ENCODE data around the gene AAK1.
"Not testable (repeated sequence)": the region's sequence is repeated elsewhere in the genome, so short reads cannot be mapped to it uniquely, and the experiment has no call there.

Gene AAK1

DNA sequence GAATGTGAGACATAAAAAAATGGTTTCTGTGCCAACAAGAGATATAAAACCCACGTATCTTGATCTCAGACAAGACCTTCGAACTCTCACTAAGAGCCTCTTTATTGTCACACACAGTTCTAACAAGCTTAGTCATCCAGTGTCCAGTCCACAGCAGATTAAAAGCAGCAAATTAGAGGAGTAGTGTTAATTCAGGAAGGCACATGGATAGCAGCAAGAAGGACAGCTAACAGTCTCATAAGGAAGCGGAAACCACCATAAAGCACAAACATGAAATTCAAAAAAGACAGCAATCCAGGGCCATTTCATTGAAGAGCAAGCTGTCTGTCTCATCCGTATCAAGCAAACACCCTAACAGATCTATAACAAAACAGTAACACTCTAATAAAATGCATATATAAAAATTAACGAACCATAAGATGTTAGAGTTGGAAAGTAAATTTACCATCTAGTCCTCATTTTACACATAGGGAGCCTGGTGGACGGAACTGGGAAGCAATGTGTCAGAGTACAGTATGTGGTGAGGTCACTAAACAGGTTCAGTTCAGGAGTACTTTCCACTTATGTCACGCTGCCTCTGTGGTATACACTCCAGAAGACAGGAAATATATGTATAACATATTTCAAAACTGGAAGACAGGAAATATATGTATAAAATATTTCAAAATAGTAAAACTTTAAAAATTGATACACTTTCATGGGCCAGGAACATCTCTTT is 18.3 kb downstream of the AAK1 start:
- DNase-seq (ENCODE audit: low spot score), result no peak

DNA sequence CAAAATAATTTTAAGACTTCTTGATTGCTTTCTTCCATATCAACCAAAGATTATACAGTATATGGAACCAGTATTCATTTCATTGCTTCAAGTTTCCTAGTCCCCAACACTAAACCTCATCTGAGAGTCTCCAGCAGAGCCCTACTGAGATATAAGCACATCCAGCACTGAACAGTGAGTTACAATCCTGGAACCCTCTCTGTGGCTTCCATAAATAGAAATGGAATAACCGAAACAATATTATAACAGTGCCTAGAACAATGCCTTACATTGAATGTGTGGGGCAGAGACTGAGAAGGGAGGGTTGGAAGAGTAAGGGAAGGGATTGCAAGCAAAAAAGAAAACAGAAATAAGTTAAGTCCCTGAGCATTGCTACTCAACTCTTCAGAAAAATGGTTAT is 18.9 kb downstream of the AAK1 start:
- DNase-seq (ENCODE audit: low spot score), result no peak

DNA sequence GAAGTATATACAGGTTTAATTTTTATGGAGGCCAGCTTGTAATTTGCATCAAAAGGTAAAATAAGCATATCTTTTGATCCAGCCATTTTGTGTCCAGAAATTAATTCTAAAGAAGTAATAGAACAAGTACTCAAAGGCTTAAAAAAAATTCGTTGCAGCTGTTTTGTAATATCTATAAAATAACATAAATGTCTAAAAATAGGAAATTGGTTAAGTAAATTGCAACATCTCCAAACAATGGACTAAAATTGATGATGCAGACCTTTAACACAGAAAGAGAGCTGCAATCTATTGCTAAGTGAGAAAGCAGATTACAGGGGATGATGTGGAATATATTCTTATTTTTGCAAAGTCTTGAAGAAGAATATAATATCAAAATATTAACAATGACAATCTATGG is 19.4 kb downstream of the AAK1 start:
- no peak for DNase-seq (ENCODE audit: low spot score)

DNA sequence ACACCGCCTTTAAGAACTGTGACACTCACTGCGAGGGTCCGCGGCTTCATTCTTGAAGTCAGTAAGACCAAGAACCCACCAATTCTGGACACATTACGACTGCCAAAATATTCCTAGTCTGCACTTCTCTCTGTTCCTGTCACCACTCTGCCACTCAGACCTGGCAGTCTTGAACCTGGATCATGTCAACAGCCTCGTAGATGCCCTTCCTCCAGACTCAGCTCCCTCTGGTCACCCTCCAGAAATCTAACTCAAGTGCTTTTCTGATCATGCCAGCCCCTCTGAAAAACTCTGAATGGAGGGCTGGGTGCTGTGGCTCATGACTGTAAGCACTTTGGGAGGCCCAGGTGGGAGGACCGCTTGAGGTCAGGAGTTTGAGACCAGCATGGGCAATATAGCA is 20.3 kb downstream of the AAK1 start:
- no peak for DNase-seq (ENCODE audit: low spot score)

DNA sequence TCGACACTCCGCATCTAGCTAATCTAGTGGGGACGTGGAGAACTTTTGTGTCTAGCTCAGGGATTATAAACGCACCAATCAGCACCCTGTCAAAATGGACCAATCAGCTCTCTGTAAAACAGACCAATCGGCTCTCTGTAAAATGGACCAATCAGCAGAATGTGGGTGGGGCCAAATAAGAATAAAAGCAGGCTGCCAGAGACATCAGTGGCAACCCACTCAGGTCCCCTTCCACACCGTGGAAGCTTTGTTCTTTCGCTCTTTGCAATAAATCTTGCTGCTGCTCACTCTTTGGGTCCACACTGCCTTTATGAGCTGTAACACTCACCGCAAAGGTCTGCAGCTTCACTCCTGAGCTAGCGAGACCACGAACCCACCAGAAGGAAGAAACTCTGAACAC is 20.7 kb downstream of the AAK1 start:
- not testable (repeated sequence) for DNase-seq (ENCODE audit: low spot score)

DNA sequence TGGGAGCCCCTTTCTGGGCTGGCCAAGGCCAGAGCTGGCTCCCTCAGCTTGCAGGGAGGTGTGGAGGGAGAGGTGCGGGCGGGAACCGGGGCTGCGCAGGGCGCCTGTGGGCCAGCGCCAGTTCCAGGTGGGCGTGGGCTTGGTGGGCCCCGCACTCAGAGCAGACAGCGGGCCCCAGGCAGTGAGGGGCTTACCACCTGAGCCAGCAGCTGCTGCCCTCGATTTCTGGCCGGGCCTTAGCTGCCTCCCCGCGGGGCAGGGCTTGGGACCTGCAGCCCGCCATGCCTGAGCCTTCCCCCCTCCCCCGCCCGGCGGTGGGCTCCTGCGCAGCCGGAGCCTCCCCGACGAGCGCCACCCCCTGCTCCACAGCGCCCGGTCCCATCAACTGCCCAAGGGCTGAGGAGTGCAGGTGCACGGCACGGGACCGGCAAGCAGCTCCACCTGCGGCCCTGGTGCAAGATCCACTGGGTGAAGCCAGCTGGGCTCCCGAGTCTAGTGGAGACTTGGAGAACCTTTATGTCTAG is 21.5 kb downstream of the AAK1 start:
- not testable (repeated sequence) for DNase-seq (ENCODE audit: low spot score)

DNA sequence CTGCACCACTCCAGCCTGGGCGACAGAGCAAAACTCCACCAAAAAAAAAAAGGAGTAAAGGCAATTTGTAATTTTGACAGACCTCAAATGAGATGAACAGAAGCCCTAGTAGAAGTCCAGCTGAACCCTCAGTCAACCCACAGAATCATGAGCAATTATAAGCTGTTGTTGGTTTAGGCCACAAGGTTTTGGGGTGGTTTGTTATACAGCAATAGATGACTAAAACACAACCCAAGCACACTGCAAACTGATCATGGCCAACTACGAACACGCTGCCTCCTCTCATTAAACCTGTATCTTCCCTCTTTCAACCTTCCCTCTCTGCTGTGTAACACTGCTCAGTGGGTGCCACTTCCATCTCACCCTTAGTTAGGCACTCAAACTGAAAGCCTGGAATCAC is 22.1 kb downstream of the AAK1 start:
- DNase-seq (ENCODE audit: low spot score), result no peak

DNA sequence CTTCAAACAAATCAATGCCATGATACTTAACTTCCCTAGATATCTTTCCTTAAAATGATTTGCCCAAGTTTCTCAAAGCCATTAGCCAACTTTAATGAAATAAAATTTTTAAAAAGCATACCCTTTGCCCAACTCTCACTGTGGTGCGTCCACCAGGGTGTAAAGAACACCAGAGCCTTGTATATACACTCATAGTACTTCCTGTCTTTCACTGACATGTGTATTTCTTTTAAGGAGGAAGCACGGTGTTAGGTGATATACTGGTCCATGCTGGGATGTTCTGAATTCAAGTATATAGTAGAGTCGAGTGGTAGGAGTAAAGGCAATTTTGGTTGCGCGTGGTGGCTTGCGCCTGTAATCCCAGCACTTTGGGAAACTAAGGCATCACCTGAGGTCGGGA is 22.7 kb downstream of the AAK1 start:
- DNase-seq (ENCODE audit: low spot score), result no peak

DNA sequence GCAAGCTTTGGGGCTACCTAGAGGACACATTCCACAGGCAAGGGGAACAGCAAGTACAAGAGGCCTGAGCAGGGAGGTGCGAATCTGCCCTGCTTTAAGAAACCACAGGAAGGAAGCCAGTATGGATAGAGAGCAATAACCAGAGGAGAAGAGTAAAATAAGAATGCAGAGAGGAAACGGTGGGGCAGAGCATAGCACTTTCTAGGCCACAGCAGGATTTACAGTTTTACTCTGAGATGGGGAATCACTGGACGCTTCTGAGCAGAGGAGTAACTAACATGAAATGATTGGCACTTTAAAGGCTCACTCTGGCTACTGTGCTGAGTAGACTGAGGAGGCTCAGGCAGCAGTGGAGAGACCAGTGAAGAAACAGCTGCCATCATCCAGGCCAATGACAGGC is 23.8 kb downstream of the AAK1 start:
- no peak for DNase-seq (ENCODE audit: low spot score)

DNA sequence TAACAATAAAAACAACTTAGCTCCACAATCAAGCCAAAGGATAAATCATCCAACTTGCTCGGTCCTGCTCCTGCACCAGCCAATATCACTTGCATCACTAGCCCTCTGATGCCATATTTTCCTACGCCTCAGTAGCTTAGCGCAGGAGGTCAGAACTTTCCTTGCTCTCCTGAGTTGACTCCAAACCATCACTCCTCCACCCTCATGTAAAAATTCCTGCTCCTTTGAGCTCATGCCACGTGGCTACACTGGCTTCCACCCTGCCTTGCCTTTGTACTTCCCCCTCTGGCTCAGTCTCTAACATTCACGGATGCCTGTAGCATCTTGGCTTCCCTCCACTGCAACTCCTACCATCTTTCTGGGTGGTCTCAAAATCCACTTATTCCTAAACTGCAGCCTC is 25.2 kb downstream of the AAK1 start:
- DNase-seq (ENCODE audit: low spot score), result no peak

DNA sequence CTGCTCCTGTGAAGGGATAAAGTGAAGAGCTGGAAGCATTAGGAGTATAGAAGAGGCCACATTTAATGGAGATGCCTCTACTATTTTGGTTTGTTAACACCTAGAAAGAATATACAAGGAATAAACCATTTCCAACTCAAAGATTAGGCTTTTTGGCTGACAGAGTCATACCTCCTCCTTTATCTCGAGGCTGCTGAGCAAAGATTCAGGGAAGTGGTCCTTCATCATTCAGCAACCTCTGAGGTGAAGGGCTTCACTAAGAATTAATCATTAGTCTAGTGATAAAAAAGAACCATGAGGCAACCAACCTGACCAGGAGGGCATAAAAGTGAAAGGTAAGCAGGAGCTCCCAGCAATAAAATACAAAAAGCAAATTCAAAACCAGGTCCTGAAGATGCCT is 25.8 kb downstream of the AAK1 start:
- DNase-seq (ENCODE audit: low spot score), result no peak

DNA sequence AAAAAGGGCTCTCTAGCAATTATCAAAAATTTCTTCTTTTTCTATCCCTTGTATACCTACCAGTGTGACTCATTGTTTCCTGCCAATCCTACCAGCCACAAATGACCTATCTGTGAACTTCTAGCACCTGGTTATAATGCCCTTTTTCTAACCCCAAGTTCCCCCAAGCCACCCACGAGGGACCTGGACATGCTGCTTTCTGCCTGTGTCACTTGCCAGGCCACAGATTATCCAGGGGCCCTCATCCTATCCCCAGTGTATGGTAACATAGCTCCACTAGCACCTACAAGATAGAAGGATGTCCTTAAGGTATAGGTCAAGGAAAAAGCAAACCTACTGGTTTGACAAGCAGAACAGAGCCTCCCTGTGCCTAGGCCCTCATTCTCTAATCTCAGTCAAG is 26.8 kb downstream of the AAK1 start:
- DNase-seq (ENCODE audit: low spot score), result no peak

DNA sequence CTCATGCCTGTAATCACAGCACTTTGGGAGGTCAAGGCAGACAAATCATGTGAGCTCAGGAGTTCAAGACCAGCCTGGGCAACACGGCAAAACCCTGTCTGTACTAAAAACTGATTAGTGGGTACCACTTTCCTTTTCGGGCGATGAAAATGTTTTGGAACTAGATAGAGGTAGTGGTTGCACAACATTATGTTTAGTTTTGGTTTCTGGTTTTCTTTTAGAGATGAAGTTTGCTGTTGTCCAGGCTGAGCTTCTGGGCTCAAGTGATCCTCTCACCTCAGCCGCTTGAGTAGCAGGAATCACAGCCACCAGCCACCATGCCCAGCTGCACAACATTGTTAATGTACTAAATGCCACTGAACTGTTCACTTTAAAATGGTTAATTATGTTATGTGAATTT is 27.6 kb downstream of the AAK1 start:
- DNase-seq (ENCODE audit: low spot score), result no peak

DNA sequence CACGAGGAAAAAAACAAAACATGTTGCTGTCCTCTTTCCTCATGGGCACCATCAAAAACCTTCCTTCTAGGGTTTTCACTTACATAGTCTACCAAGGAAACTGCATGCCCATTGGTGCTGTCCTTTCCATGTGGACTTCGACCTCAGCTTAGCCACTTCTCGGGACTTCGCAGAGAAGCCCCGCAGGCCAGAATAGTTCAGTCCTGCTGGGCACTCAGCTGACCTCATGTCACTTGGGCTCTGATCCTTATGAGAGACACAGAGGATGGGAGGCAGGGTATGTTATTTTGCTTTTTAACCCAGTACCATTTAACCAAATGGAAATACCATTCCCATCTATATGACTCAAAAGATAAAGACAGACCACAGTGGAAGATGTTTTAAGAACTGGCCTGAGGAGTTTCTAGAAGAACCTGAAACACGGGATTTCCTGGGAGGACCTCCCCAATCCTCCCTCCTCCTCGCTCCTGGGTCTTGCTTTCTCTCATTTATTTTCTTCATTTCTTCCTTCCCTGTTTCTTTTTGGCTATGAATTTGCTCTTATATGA is 28.4 kb downstream of the AAK1 start:
- no peak for DNase-seq (ENCODE audit: low spot score)

DNA sequence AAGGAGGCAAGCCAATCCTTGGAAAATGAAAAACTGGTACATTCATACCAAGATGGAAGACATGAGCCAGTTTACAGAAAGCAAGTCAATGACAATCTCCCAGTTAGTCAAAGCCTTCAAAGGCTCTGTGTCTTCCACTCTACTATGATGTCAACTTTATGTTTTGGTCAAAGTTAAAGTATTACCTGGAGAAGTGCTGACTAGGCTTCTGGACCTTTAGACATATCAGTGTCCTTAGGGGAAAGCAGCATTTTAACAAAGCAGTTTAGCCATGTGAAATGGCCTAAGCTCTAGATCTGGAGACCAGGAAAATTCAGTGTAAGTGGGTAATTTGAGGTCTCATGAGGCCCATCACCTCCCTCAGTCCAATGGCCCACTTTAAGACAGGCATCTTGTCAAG is 30.8 kb downstream of the AAK1 start:
- DNase-seq (ENCODE audit: low spot score), result no peak

DNA sequence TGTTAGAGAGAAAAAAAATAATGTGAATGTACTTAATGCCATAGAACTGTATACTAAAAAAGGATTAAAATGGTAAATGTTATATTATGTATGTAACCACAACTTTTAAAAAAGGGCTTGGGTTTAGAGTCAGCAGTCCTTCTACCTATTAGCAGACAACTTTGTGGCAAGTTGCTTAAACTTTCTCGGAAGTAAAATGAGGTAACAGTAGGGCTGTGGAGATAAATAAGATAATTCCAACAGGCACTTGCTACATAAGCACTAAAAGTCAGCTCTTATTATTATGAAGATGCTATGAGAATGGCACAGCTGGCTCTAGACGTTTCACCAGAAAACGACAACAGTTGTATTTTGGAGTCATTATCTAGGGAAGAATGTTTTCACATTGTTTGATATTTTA is 31.3 kb downstream of the AAK1 start:
- DNase-seq (ENCODE audit: low spot score), result no peak

DNA sequence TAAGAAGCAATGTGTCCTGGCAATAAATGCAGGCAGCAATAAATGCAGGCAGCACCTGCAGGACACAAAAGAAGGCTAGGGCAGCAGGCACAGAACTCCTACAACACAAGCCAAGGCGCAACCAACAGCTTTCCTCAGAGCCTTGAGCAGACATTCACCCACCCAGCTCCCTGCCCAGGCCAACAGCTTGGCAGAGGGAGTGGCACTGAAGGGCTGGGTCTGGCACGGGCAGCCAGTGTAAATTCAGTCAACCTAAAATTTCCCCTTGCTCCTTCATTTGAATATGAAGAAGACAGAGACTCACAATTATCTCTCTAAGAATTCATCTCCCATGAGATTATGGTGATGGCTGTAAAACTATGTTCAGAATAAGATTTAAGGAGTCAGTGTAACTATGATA is 35.4 kb downstream of the AAK1 start:
- DNase-seq (ENCODE audit: low spot score), result no peak

DNA sequence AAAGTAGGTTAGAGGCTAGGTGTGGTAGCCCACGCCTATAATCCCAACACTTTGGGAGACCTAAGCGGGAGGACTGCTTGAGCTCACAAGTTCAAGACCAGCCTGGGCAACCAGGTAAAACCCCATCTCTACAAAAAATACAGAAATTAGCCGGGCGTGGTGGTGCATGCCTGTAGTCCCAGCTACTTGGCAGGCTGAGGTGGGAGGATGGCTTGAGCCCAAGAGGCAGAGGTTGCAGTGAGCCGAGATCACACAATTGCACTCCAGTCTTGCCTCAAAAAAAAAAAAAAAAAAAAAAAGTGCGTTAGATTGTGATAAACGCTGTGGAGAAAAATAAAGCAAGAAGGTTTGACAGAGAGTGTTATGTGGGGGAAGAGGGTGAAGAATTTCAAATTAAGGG is 36.8 kb downstream of the AAK1 start:
- not testable (repeated sequence) for DNase-seq (ENCODE audit: low spot score)

DNA sequence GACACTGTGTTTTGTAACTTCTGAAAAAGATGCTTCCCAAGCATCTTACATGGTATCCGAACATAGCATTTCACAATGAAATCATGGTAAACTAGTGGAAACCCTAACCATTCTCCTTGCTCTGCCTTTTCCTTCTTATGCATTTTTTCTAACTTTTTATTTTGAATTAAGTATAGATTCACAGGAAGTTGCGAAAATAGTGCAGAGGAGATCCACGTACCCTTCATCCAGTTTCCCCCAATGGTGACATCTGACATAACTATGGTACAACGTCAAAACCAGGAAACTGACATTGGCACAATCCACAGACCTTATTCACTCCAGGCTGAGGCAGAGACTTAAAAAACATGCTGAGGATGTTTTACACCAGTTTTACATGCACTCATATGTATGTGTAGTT is 38.3 kb downstream of the AAK1 start:
- no peak for DNase-seq (ENCODE audit: low spot score)

DNA sequence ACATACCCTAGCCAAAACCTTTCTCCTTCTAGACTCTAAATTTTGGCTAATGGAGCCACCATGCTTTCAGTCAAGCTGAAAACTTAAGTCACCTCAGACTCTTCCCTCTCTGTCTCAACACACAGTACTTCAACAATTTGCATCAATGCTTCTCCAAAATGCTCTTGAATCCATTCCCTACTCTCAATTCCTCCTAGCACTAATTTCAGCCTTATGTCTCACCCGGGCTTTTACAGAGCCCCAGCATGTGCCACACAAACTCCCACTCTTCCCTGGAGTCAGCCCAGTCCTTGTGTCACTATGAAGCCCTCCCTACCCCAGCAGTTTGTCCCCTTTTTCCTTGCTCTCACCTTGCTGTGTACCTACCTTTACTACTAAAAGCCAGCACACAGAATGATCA is 38.7 kb downstream of the AAK1 start:
- DNase-seq (ENCODE audit: low spot score), result no peak

DNA sequence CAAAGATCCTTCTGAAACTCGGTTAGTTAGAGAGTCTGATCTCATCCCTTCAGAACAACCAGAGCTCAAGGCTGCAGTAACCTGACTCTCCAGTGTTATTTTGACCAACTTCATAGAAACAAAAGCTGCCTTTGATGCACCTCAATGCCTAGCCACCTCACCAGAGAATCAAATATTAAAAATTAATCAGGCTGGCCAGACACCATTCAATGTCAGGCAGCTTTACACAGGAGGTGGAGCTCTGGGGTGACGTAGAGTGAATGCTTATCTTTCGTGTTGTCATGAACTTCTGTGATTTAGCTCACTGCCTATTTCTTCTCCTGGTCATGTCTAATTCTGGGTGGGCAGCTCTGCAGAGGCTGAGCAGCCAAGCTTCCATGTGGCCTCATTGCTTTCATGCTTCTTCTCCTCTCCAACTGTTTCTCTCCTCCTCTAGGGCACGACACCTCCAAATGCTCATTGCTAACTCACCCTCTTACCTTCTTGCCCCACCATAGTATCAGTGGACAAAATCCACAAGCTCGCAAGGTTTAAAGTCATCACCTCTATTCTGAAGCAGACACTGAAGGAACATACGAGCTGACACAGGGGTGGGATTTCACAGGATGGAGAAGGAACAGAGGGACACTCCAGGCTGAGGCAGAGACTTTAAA is 39.4 kb downstream of the AAK1 start:
- no peak for DNase-seq (ENCODE audit: low spot score)

DNA sequence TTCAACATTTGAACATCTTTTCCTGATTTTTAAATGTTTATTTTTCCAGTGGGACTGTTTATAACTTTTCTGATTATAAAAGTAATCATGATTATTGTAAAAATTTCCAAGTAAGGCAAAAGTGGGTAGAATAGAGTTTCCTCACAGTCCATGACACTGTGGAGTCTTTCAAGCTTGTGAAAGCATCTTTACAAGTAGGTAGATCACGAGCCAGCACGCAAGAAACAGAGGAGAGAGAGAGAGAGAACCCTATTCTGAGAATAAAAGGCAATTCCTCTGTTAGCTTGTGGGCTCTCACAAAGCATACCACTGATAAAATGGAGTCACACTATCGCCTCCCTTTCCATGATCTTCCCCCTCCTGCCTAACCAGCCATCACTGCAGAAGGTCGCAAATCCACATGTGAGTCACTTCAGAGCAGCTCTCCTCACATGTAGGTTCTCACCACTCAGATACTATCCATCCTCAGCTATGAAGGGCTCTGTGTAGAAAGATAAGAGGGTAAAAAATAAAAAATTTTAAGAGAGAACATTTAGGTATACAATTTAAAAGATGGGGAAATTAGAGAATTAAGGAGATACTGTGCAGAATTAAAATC is 40.3 kb downstream of the AAK1 start:
- no peak for DNase-seq (ENCODE audit: low spot score)

DNA sequence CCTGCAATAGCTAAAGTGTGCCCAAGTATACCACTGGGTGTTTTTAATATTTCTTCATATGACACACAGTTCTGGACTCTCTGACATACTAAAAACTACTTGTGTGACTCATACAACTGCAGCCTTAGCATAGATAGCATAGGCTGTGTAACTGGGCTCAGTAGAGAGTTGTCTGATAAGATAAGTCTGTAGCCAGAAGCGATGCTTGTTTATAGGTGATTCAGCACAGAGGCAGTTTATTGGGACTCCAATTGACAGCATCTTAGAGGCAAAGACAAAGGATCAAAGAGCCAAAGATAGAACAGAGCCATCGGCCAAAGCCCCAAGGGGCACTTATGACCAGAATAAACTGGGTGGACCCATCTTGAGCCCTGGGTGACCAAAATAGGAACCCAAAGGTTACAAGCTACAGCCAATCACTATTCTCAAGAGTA is 42.3 kb downstream of the AAK1 start:
- no peak for DNase-seq (ENCODE audit: low spot score)

Data from NAMALWA (cell line).